GM19324 (cell line): ENCODE results near the gene SUGCT.

Experiments
- ATAC-seq: cut with Tn5 transposase; IDR thresholded peaks from one replicate; pipeline ENCODE4 v1.9.1; 2021; ENCODE audit warnings: mild to moderate bottlenecking, moderate library complexity; ENCODE audit not compliant: unreplicated experiment, low FRiP score

The SUGCT gene

GRCh38 chr7:40502359-40502758 lies 367.6 kb downstream of the SUGCT start:
- ATAC-seq: no peak

- ATAC-seq: no peak
Measured at GRCh38 chr7:40506158-40506557, 371.4 kb downstream of the SUGCT start.

- ATAC-seq: no peak
Measured at GRCh38 chr7:40507166-40507565, 372.4 kb downstream of the SUGCT start.

- ATAC-seq: no peak
Measured at GRCh38 chr7:40509287-40509996, 374.6 kb downstream of the SUGCT start.

- no peak for ATAC-seq
Measured at GRCh38 chr7:40516376-40516775, 381.6 kb downstream of the SUGCT start.

- no peak for ATAC-seq
Measured at GRCh38 chr7:40519009-40519408, 384.2 kb downstream of the SUGCT start.

- ATAC-seq: no peak
Measured at GRCh38 chr7:40520986-40521738, 386.4 kb downstream of the SUGCT start.

GRCh38 chr7:40525764-40526163 lies 391.0 kb downstream of the SUGCT start:
- ATAC-seq: no peak

- ATAC-seq: no peak
Measured at GRCh38 chr7:40526951-40527715, 392.3 kb downstream of the SUGCT start.

GRCh38 chr7:40527723-40528122 lies 392.9 kb downstream of the SUGCT start:
- no peak for ATAC-seq

- no peak for ATAC-seq
Measured at GRCh38 chr7:40530292-40530691, 395.5 kb downstream of the SUGCT start.

GRCh38 chr7:40531956-40532355 lies 397.2 kb downstream of the SUGCT start:
- no peak for ATAC-seq

GRCh38 chr7:40535678-40536077 lies 400.9 kb downstream of the SUGCT start:
- no peak for ATAC-seq

GRCh38 chr7:40536421-40536820 lies 401.6 kb downstream of the SUGCT start:
- ATAC-seq: no peak

GRCh38 chr7:40538281-40538680 lies 403.5 kb downstream of the SUGCT start:
- no peak for ATAC-seq

- no peak for ATAC-seq
Measured at GRCh38 chr7:40541336-40541735, 406.5 kb downstream of the SUGCT start.

GRCh38 chr7:40542982-40543741 lies 408.4 kb downstream of the SUGCT start:
- ATAC-seq: no peak

GRCh38 chr7:40544221-40544723 lies 409.5 kb downstream of the SUGCT start:
- ATAC-seq: no peak

- ATAC-seq: no peak
Measured at GRCh38 chr7:40544871-40545303, 410.1 kb downstream of the SUGCT start.

- no peak for ATAC-seq
Measured at GRCh38 chr7:40545739-40546138, 410.9 kb downstream of the SUGCT start.
